Measurements from ENCODE around the gene ASS1.

Gene ASS1

DNA sequence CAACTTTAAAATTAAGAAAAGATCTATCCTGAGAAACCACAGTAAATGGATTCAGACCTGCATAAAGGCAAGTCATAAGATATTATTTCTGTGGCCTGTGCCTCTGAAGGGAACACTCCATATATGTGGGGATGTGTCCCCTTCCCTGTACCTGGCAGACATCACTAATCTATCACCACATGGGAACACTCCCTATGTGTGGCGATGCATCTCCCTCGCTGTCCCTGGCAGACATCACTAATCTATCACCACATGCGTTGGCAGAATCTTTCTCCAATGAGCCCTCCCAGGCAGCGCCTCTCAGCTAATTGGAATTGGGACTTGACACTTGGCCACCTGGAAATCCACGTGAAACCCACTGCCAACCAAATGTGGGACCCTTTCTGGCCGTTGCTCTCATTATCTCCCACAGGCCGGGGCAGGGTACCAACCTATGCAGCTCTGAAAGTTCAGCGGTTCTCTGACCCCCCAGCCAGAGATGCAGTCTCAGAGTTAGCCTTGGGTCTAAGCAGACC lies 25.2 kb upstream of the ASS1 start:
- DNase-seq (ENCODE audit: low spot score) = no peak

DNA sequence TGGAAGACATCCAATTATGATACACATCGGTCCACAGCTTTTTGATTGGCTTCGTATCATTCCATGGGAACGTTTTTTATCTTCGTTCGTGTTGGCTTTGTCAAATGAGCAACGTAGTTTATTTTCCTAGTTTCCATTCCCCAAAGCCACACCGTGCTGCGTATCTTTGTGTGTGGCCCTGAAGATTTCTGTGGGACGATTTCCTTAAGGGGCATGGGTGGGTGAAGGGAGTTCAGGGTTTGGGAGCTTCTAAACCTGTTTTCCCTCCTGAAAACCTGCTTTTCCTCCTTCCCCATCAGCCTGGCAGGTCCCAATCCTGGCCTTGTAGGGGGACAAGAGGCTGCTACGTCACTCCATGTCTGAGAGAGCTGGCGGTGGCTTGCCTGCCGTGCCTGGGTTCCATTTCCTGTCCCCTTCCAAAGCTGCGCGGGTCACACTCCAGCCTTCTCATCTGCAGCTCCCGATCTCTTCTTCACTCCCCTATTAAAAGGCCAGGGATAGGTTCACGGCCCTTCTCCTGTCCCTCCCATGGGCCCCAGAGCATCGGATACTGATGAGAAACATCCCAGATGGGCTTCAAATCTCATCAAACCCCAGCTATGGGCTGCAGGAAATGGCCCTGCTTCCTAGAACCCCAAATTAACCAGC lies 23.5 kb upstream of the ASS1 start:
- DNase-seq (ENCODE audit: low spot score) = no peak

DNA sequence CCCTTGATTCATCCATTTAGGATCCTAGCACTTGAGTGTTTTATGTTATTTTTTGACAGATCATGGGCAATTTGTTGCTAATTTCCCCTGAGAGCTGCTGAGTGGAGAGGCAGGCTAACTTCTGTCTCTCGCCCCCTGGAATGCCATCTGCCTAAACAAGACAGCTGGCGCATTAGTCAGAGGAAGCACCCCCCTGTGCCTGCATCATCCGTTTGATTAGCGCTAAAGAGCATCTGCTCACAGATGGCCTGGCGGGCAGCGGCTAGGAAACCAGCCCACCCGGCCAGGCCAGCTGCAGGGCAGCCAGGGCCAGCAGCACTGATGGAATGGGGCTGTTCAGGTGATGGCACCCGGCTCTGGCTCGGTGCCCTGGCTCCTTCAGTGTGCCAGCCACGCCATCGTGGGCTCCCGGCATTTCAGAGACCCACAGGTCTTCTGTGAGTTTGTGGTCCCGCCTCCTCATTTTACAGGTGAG lies 22.9 kb upstream of the ASS1 start:
- no peak for DNase-seq (ENCODE audit: low spot score)

DNA sequence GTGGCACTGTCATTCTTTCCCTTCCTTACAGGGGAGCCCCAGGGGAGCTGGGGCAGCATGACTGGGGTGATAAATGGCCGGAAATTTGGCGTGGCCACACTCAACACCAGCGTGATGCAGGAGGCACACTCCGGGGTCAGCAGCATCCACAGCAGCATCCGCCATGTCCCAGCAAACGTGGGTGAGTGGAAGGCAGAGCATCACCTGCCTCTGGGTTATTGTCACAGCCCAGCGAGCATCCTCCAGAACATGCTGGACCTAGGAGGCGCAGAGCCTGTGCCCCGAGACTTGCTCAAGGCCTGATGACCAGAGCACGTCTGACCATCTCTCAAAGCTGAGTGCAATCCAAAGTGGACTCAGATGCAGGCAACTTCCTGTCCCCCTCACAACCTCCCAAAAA lies 22.2 kb upstream of the ASS1 start:
- DNase-seq (ENCODE audit: low spot score) = no peak

DNA sequence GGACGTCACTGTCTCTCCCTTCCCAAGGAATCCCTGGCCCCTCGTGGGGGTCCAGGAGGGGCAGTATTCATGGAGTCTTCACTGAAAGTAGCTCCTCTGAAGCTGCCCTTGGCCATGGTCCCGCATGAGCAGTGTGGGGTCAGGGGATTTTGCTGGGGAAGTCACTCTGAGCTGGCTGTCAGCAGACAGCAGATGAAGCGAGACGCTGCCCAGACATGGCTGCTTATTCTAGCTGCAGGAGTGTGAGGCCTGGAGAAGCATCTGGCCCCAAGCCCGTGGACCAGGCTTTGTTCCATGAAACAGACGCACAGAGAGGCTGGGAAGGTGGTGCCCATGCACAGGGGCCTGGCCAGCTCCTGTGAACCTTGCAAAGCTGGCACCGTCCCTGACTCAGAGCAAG lies 21.5 kb upstream of the ASS1 start:
- no peak for DNase-seq (ENCODE audit: low spot score)

DNA sequence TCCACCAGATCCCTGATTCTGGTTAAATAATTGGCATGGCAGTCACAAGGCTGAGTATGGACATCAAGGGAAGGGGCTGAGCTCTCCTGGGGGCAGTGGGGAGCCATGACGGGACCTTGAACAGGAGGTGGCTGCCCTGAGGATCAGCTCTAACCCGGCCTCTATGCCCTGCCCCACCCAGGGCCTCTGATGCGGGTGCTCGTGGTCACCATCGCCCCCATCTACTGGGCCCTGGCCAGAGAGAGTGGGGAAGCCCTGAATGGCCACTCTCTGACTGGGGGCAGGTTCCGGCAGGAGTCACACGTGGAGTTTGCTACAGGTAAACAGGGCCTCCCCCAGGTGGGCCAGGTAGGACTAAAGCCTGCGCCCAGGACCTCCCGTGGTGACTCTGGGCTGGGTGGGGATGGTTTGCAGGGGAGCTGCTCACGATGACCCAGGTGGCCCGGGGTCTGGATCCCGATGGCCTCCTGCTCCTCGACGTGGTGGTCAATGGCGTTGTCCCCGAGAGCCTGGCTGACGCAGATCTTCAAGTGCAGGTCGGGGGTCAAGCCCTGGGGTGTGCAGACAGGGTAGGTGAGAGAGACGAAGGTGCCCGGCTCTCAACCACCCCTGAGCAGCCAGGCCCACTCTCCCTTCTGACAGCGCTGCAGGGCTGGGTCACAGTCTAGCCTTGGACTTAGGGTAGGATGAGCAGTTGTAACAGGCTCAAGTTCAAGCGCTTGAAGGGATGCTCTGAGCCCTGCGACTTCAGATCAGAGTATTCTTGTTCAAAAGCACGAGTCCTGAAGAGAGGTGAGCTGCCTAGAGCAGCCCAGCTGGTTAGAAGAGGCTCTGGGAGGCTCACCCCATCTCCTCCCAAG lies 19.9 kb upstream of the ASS1 start:
- DNase-seq (ENCODE audit: low spot score) = no peak

DNA sequence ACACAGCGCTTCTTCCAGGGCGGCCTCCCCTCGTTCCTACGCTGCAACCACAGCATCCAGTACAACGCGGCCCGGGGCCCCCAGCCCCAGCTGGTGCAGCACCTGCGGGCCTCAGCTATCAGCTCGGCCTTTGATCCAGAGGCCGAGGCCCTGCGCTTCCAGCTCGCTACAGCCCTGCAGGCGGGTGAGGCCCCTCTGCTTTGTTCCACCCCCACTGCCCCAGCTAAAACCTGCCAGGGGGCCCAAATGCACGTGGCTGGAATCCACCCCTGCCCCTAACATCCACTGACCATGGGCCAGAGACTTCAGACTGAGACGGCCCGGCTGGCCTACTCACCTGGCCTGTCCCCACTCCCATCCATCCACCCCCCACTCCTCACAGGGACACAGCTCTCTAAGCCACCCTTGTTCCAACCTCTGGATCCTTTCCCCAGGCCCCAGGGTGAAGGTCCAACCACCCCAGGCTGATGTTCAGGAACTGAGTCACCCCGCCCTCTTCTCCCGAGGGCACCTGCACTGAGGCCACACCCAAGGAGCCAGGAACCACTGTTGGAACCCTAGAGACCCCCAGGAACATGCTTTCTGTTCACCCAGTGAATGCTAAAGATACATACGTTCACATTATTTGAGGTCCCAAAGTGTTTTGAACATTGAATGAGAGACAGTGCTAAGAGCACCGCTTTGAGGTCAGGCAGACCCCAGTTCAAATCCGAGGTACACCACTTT lies 18.9 kb upstream of the ASS1 start:
- DNase-seq (ENCODE audit: low spot score) = no peak

DNA sequence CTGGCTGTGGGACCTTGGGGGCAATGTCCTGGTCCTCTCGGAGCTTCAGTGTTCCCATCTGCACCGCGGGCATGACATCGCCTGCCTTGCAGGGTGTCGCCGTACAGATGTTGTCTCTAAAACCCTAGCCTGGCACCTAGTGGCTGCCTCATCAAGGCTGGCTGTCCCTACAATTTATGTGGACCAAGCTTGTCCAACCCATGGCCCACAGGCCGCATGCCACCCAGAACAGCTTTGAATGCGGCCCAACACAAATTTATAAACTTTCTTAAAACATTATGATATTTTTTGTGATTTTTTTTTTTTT lies 18.3 kb upstream of the ASS1 start:
- no peak for DNase-seq (ENCODE audit: low spot score)

DNA sequence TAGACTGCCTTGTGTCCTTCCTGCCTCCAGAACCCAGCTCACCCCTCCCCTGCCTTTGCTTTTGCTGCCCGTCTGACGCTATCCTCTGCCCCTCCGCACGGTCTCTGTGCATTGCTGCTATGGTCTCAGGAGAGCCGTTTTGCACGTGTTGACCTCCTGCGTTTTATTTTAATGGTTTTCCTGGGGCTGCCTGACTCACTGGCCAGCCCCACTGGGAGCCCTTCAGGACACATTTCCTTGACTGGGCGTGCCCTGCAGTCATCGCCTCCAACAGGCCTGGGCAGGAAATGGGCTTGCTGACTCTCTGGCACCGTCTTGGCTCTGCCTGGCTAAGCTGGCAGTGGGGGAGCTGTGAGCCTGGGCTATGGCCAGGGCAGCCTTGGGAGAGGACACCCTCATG lies 17.9 kb upstream of the ASS1 start:
- DNase-seq (ENCODE audit: low spot score) = no peak

DNA sequence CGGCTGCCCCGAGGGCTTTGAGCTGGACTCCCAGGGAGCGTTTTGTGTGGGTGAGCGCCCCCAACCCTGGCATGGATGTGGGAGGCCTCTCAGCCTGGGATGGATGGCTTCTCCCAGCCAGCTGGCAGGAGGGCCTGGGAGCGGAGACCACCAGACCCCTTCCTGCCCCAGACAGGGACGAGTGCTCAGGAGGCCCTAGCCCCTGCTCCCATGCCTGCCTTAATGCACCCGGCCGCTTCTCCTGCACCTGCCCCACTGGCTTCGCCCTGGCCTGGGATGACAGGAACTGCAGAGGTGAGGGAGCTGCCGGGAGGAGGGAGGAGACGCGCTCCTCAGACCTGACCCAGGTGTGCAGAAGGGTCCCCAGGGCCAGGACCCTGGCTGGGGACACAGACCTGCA lies 17.4 kb upstream of the ASS1 start:
- DNase-seq (ENCODE audit: low spot score) = no peak

DNA sequence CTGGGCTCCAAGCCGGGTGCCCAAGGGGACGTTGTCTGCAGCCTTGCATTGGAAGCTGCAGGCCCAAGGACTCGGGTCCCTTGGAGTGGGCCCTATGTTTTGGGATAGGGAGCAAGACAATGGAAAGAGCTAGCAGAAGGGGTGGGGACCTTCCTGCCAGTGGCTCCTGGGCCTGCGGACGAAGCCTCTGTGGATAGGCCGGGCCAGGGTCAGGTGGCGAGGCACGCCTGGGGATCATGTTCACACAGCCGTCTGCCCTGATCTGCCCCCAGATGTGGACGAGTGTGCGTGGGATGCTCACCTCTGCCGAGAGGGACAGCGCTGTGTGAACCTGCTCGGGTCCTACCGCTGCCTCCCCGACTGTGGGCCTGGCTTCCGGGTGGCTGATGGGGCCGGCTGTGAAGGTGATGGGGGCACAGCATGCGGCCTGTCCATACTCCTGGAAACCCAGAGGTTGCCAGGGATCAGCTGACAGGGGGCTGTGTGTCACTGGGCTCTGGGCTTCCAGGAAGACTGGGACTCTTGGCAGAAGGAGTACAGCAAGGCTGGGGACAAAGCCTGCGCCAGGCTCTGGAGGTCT lies 16.6 kb upstream of the ASS1 start:
- no peak for DNase-seq (ENCODE audit: low spot score)

DNA sequence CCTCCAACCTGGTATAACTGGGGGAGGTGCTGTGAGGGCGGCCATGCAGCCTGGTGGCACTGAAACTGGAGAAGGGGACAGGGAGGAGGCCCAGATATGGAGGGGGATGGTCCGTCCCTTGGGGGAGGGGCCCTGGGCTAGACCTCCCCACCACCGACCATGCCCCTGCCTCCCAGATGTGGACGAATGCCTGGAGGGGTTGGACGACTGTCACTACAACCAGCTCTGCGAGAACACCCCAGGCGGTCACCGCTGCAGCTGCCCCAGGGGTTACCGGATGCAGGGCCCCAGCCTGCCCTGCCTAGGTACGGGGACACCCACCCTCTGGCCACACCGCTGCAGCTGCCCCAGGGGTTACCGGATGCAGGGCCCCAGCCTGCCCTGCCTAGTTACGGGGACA lies 15.4 kb upstream of the ASS1 start:
- DNase-seq (ENCODE audit: low spot score) = no peak

DNA sequence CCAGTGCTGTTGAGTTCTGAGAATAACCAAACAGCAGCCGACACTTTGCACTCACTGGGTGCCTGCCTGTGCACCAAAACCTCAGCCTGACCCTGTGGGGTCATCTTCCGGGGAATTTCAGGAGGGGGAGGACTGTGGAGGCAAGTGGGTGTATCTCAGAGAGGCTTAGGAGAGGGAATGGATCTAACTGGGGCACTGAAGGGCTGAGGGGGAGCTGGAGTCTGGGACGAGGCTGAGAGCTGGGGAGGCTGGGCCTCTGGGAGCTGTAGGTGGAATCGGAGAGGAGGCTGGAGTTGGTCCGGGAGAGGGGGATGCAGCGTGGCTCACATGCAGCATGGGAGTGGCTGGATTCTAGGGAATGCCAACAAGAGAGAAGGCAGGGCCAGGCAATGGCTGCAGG lies 14.9 kb upstream of the ASS1 start:
- no peak for DNase-seq (ENCODE audit: low spot score)

DNA sequence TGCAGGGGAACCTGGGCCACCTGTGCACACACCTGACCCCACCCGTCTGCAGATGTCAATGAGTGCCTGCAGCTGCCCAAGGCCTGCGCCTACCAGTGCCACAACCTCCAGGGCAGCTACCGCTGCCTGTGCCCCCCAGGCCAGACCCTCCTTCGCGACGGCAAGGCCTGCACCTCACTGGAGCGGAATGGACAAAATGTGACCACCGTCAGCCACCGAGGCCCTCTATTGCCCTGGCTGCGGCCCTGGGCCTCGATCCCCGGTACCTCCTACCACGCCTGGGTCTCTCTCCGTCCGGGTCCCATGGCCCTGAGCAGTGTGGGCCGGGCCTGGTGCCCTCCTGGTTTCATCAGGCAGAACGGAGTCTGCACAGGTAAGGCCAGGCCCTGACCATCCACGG lies 14.5 kb upstream of the ASS1 start:
- no peak for DNase-seq (ENCODE audit: low spot score)

DNA sequence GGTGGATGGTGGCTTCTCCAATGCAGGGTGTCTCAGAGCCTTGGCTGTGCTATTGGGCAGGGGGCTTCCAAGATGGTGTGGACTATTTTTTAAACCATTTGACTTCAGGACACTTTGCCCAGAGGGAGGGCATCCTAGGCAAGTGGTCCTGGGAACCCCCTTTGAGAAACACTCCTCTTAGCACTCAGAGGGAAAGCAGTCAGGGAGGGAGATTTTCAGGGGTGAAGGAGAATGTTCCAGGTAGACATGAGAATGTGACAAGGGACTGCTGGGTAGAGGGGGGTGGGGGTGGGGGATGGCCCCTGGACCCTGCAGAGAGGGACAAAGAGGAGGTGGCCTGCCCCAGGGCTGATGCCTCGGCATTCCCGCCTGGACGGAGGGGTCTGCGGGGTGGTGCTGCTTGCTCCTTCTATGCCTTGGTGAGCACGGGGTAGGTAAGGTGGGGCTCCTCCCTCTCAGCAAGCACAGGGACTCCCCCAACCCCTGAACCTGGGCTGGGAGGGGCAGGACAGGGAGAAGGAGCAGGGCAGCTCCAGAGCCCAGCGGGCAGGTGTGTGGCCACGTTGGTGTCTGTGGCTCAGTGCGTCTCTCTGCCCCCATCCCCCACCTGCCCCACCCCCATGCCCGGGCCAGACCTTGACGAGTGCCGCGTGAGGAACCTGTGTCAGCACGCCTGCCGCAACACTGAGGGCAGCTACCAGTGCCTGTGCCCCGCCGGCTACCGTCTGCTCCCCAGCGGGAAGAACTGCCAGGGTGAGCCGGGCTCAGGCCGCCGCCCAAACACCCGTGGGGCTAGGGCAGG lies 13.8 kb upstream of the ASS1 start:
- no peak for DNase-seq (ENCODE audit: low spot score)

DNA sequence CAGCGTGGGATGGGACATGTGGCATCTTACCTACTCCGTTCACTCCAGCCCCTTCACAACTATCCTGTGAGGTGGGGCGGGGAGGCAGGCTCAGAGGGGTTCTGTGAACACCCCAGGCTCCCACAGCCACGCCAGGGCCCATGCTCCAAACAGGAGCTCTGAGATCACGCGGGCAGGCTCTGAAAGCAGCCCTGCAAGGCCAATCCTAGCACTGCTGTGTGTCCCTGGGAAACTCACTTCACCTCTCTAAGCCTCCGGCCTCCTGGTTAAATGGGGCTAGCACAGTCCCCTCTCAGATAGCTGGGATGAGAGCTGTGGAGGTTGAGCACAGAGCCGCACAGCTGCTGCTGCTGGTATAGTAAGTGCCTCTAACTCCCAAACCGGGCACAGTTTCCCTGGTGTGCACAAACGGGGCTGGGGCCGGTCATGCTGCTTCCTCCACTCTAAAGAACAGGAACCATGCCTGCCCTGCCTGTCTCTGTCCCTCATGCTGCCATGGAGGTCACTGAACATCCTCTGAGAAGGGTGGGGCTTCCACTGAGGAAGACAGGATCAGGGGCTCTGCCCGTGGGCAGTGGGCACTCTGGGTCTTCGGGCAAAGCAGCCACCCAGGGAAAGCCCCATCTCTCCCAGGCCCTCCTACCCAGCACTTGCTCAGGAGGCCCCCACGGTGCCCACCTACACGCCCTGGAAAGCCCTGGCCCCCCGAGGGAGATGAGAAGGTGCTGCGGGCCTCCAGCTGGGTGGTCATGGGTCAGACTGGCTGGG lies 13.0 kb upstream of the ASS1 start:
- no peak for DNase-seq (ENCODE audit: low spot score)

DNA sequence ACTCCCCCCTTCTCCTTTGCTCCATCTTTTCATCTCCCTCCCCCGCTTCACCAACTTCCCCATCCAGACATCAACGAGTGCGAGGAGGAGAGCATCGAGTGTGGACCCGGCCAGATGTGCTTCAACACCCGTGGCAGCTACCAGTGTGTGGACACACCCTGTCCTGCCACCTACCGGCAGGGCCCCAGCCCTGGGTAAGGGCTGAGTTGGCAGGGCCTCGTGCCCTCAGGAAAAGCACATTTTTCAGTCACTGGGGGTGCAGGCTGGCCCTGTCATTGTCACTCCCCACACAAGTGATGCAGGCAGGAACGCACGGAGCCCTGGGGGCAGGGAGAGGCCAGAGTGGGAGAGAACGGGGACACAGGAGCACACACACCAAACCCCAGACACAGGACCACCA lies 12.4 kb upstream of the ASS1 start:
- DNase-seq (ENCODE audit: low spot score) = no peak

DNA sequence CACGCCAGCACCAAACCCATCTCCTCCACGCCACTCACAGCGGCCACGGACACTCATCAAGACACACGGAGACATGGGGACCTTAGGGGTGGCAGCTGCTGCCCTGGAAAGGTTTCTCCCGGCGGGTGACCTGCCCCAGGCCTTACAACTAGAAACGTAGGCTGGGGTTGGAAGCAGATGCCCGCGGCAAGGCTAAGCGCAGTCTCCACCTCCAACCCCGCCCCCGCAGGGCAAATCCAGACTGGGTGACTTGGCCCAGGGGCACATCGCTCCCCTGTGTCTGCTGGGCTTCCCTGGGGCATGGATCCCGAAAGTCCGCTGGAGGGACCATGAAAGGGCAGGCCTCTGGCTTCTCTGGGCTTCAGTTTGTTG lies 12.0 kb upstream of the ASS1 start:
- DNase-seq (ENCODE audit: low spot score) = no peak

DNA sequence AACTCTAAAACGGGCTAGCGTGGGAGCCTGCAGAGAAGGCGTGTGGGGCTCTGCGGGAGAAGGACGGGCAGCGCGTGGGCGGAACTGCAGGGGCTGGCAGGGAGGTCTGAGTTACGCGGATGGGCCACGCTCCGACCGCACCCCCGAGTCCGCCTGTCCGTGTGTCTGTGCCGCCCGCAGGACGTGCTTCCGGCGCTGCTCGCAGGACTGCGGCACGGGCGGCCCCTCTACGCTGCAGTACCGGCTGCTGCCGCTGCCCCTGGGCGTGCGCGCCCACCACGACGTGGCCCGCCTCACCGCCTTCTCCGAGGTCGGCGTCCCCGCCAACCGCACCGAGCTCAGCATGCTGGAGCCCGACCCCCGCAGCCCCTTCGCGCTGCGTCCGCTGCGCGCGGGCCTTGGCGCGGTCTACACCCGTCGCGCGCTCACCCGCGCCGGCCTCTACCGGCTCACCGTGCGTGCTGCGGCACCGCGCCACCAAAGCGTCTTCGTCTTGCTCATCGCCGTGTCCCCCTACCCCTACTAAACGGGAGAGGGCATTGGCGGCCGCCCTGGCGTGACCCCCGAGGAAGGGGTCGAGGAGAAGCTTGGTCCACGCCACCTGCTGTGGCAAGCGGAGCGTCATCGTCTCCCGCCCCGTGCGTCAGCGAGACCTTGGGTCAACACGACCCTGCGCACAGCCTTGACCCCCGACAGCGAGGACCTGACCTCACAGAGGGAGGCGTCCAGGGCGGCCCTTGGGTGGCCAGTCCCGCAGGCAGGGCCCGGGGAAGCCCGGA lies 11.4 kb upstream of the ASS1 start:
- DNase-seq (ENCODE audit: low spot score) = no peak

DNA sequence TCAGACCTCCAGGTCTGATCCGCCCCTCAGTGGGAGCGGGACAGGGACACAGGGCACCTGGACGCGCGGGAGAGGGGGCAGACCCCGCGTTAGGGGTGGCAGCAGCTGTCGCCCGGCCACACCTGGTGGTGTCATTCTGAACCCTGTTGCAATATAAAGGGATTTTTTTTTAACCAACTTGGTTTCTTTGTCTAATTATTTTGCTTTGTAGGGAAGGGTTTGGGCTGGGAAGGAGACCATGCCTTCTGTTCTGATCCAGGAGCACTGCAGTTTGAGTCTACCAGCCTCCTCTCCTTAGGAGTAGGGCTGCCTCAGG lies 10.9 kb upstream of the ASS1 start:
- no peak for DNase-seq (ENCODE audit: low spot score)

Measured in globus pallidus (tissue), 1 donor.